H1 (cell line): ENCODE measurements around the gene RNF113B. TPM values are rescaled to one million over a fixed set of nuclear protein-coding genes. Genes with fewer than 3 reads are reported as not detected.

Experiments used
- CTCF ChIA-PET: fragments of 300-600 bp; sonication (Branson Sonifier 250); formaldehyde crosslinking; loops from one replicate; lab custom pipeline; 2021; ENCODE audit not compliant: partially characterized antibody; lab: Charles Lee
- POLR2A ChIA-PET: fragments of 300-600 bp; sonication (Branson Sonifier 250); formaldehyde crosslinking; loops from one replicate; lab custom pipeline; 2021; ENCODE audit warnings: inconsistent platforms; ENCODE audit not compliant: partially characterized antibody; lab: Charles Lee
- DNase-seq, 2 experiments: peaks; one replicate each; pipeline versions ENCODE4 v3.0.0 to v3.0.0-alpha.2; 2010 to 2022; ENCODE audit warnings: low spot score in 2 of 2, low read depth in 1 of 2, mixed read lengths in 1 of 2
- FAIRE-seq: peaks from 2 replicates; lab custom pipeline; 2011; peaks lifted over from hg19 to GRCh38; lab: Jason Lieb, UNC
- H2AFZ ChIP-seq: 2 replicates; pipeline ENCODE4 v1.8.1; 2012; ENCODE audit warnings: low read length, inconsistent platforms
- H2AK5ac ChIP-seq: 2 replicates; pipeline ENCODE4 v1.6.1; 2013; ENCODE audit warnings: low read depth, low read length
- H2BK120ac ChIP-seq: replicated peaks from 2 replicates; pipeline ENCODE3; 2013; ENCODE audit warnings: low read depth, low read length, inconsistent platforms
- H2BK12ac ChIP-seq: 2 replicates; pipeline ENCODE4 v1.6.1; 2013; ENCODE audit warnings: low read depth, low read length
- H2BK15ac ChIP-seq: 2 replicates; pipeline ENCODE4 v1.6.1; 2013; ENCODE audit warnings: low read length
- H2BK20ac ChIP-seq: 2 replicates; pipeline ENCODE4 v1.6.1; 2013; ENCODE audit warnings: low read length
- H2BK5ac ChIP-seq: 2 replicates; pipeline ENCODE4 v1.6.1; 2013; ENCODE audit warnings: low read depth, low read length
- H3K14ac ChIP-seq: 2 replicates; pipeline ENCODE4 v1.6.1; 2013; ENCODE audit warnings: inconsistent platforms; ENCODE audit not compliant: insufficient read length
- H3K18ac ChIP-seq: 2 replicates; pipeline ENCODE4 v1.6.1; 2013; ENCODE audit warnings: low read length; ENCODE audit errors: extremely low read depth
- H3K23ac ChIP-seq: 2 replicates; pipeline ENCODE4 v1.6.1; 2013; ENCODE audit warnings: inconsistent platforms; ENCODE audit not compliant: insufficient read length
- H3K23me2 ChIP-seq: 2 replicates; pipeline ENCODE4 v1.6.1; 2013; ENCODE audit warnings: low read depth, low read length
- H3K27ac ChIP-seq: 2 replicates; pipeline ENCODE4 v1.6.1; 2011; ENCODE audit warnings: low read depth, low read length, inconsistent platforms
- H3K27me3 ChIP-seq, 4 experiments: replicated peaks in 1 of 4; 1 replicate in 1 of 4; 2 replicates in 3 of 4; pipeline versions ENCODE4 v1.6.1 to v1.8.1; 2011 to 2013; ENCODE audit warnings: low read length in 3 of 4, mild to moderate bottlenecking in 3 of 4, inconsistent platforms in 2 of 4, mixed read lengths in 2 of 4, moderate library complexity in 1 of 4; ENCODE audit not compliant: control insufficient read depth in 3 of 4, insufficient read depth in 3 of 4; ENCODE audit errors: extremely low read depth in 1 of 4
- H3K36me3 ChIP-seq, 4 experiments: 2 replicates each; pipeline versions ENCODE4 v1.6.1 to v1.8.1; 2011 to 2013; ENCODE audit warnings: mild to moderate bottlenecking in 4 of 4, low read length in 3 of 4, moderate library complexity in 2 of 4, control low read depth in 1 of 4, inconsistent platforms in 1 of 4; ENCODE audit not compliant: insufficient read depth in 4 of 4, control insufficient read depth in 2 of 4
- H3K4ac ChIP-seq: replicated peaks from 2 replicates; pipeline ENCODE3; 2013; ENCODE audit warnings: low read length, low read depth, mixed read lengths, inconsistent platforms; ENCODE audit not compliant: insufficient read length
- H3K4me1 ChIP-seq, 4 experiments: replicated peaks in 1 of 4; 1 replicate in 1 of 4; 2 replicates in 3 of 4; pipeline versions ENCODE4 v1.6.1 to v1.8.1; 2011 to 2013; ENCODE audit warnings: low read length in 3 of 4, inconsistent platforms in 2 of 4, mixed read lengths in 1 of 4; ENCODE audit not compliant: insufficient read depth in 4 of 4, control insufficient read depth in 3 of 4
- H3K4me2 ChIP-seq, 2 experiments: 2 replicates each; pipeline versions ENCODE4 v1.6.1 to v1.8.1; 2011 to 2013; ENCODE audit warnings: low read depth in 2 of 2, low read length in 2 of 2, control low read depth in 1 of 2, inconsistent platforms in 1 of 2, mild to moderate bottlenecking in 1 of 2; ENCODE audit not compliant: insufficient read depth in 1 of 2
- H3K4me3 ChIP-seq, 4 experiments: fragments of 200-600, 300-600 bp in 1 of 4; sonication (generic), shearing (Covaris generic), sonication (Bioruptor Twin) in 1 of 4; 2 replicates each; pipeline versions ENCODE4 v1.5.1 to v1.8.1; 2011 to 2016; ENCODE audit warnings: low read length in 4 of 4, low read depth in 3 of 4, control low read depth in 2 of 4, inconsistent platforms in 2 of 4, mild to moderate bottlenecking in 2 of 4, mixed read lengths in 1 of 4, moderate library complexity in 1 of 4; ENCODE audit not compliant: insufficient read depth in 2 of 4; ENCODE audit errors: extremely low read depth in 1 of 4
- H3K56ac ChIP-seq: replicated peaks from 2 replicates; pipeline ENCODE3; 2013; ENCODE audit warnings: low read depth, mild to moderate bottlenecking, mixed read lengths, low read length, inconsistent platforms; ENCODE audit not compliant: insufficient read length
- H3K79me1 ChIP-seq: 2 replicates; pipeline ENCODE4 v1.6.1; 2013; ENCODE audit warnings: low read depth, low read length, control low read depth
- H3K79me2 ChIP-seq, 2 experiments: 2 replicates each; pipeline versions ENCODE4 v1.6.1 to v1.8.1; 2012 to 2013; ENCODE audit warnings: low read length in 2 of 2, mild to moderate bottlenecking in 2 of 2, inconsistent platforms in 1 of 2; ENCODE audit not compliant: insufficient read depth in 2 of 2, control insufficient read depth in 1 of 2
- H3K9ac ChIP-seq, 4 experiments: replicated peaks in 1 of 4; 1 replicate in 1 of 4; 2 replicates in 3 of 4; pipeline versions ENCODE4 v1.6.1 to v1.8.1; 2011 to 2013; ENCODE audit warnings: low read depth in 3 of 4, low read length in 3 of 4, control low read depth in 2 of 4, mild to moderate bottlenecking in 2 of 4, moderate library complexity in 2 of 4, inconsistent platforms in 1 of 4; ENCODE audit errors: extremely low read depth in 1 of 4
- H3K9me3 ChIP-seq, 2 experiments: 2 replicates each; pipeline versions ENCODE4 v1.6.1 to v1.8.1; 2012 to 2013; ENCODE audit warnings: mild to moderate bottlenecking in 2 of 2, moderate library complexity in 2 of 2, control low read depth in 1 of 2, inconsistent platforms in 1 of 2, low read depth in 1 of 2, low read length in 1 of 2, mixed read lengths in 1 of 2; ENCODE audit not compliant: insufficient read depth in 2 of 2
- H4K20me1 ChIP-seq, 2 experiments: replicated peaks in 1 of 2; 2 replicates each; pipeline versions ENCODE3 to v1.8.1; 2011 to 2013; ENCODE audit warnings: inconsistent platforms in 2 of 2, low read length in 2 of 2, mild to moderate bottlenecking in 1 of 2; ENCODE audit not compliant: insufficient read depth in 2 of 2, control insufficient read depth in 1 of 2
- H4K5ac ChIP-seq: 2 replicates; pipeline ENCODE4 v1.6.1; 2013; ENCODE audit warnings: low read length, low read depth, mixed read lengths, inconsistent platforms; ENCODE audit not compliant: insufficient read length
- H4K8ac ChIP-seq: 2 replicates; pipeline ENCODE4 v1.8.0; 2013; ENCODE audit warnings: mild to moderate bottlenecking, moderate library complexity, low read length, inconsistent platforms; ENCODE audit not compliant: insufficient read depth; ENCODE audit errors: extremely low read depth
- H4K91ac ChIP-seq: replicated peaks from 2 replicates; pipeline ENCODE3; 2013; ENCODE audit warnings: low read length, mixed read lengths, inconsistent platforms; ENCODE audit not compliant: insufficient read length
- BRCA1 ChIP-seq: IDR thresholded peaks from 2 replicates; pipeline ENCODE4 v1.6.1; 2012; ENCODE audit warnings: low read depth, low read length, improper control_type of control experiment
- E2F6 ChIP-seq: IDR thresholded peaks from 2 replicates; pipeline ENCODE4 v1.6.1; 2012; ENCODE audit warnings: inconsistent platforms
- EP300 ChIP-seq, 2 experiments: IDR thresholded peaks; 1 replicate in 1 of 2; 2 replicates in 1 of 2; pipeline ENCODE4 v1.6.1; 2011 to 2012; ENCODE audit warnings: low read depth in 2 of 2, low read length in 2 of 2, mild to moderate bottlenecking in 2 of 2, borderline replicate concordance in 1 of 2, inconsistent platforms in 1 of 2, moderate library complexity in 1 of 2
- KDM1A ChIP-seq: fragments of 200-600, 300-600 bp; sonication (generic); IDR thresholded peaks from 2 replicates; pipeline ENCODE4 v1.7.1; 2016; ENCODE audit warnings: mild to moderate bottlenecking, low read length, borderline replicate concordance
- MAFK ChIP-seq: IDR thresholded peaks from 2 replicates; pipeline ENCODE4 v1.6.1; 2012; ENCODE audit warnings: low read depth, mild to moderate bottlenecking, improper control_type of control experiment, low read length
- POLR2A ChIP-seq, 2 experiments: IDR thresholded peaks; 1 replicate in 1 of 2; 2 replicates in 1 of 2; pipeline ENCODE4 v1.6.1; 2011; ENCODE audit warnings: low read depth in 2 of 2, low read length in 2 of 2, mild to moderate bottlenecking in 2 of 2; ENCODE audit errors: control extremely low read depth in 1 of 2
- POLR2AphosphoS5 ChIP-seq: IDR thresholded peaks from 2 replicates; pipeline ENCODE4 v1.6.1; 2011; ENCODE audit warnings: low read depth, low read length
- RAD21 ChIP-seq, 2 experiments: IDR thresholded peaks in 1 of 2; conservative IDR thresholded peaks in 1 of 2; 2 replicates each; pipeline ENCODE4 v1.6.1; 2011; ENCODE audit warnings: low read depth in 2 of 2, low read length in 2 of 2, improper control_type of control experiment in 1 of 2, inconsistent platforms in 1 of 2, mild to moderate bottlenecking in 1 of 2, moderate library complexity in 1 of 2
- RFX5 ChIP-seq: IDR thresholded peaks from 2 replicates; pipeline ENCODE4 v1.6.1; 2011; ENCODE audit warnings: low read depth, low read length, improper control_type of control experiment, borderline replicate concordance
- SP1 ChIP-seq: IDR thresholded peaks from 2 replicates; pipeline ENCODE4 v1.6.1; 2011; ENCODE audit warnings: low read depth, low read length
- SP4 ChIP-seq: IDR thresholded peaks from 2 replicates; pipeline ENCODE4 v1.6.1; 2012; ENCODE audit warnings: low read length, inconsistent platforms
- SUZ12 ChIP-seq: fragments of 200-600 bp; sonication (generic); IDR thresholded peaks from 2 replicates; pipeline ENCODE4 v1.6.1; 2012; ENCODE audit warnings: mild to moderate bottlenecking, inconsistent platforms, low read length, moderate library complexity, mixed read lengths
- TEAD4 ChIP-seq: IDR thresholded peaks from 2 replicates; pipeline ENCODE4 v1.6.1; 2012; ENCODE audit warnings: low read depth, low read length, inconsistent platforms, mixed read lengths
- WGBS, 2 experiments: shearing (Covaris generic) in 1 of 2; methylation state at CpG; one replicate each; pipeline versions ENCODE4 v1.1.6 to v1.1.7; 2013 to 2015; ENCODE audit warnings: low lambda C conversion rate in 2 of 2, mixed read lengths in 2 of 2, inconsistent platforms in 1 of 2, low coverage in 1 of 2, missing lambda C conversion rate in 1 of 2; ENCODE audit not compliant: insufficient replicate concordance in 2 of 2, insufficient coverage in 1 of 2, insufficient read length in 1 of 2; ENCODE audit errors: extremely low coverage in 1 of 2, missing lambda C conversion rate in 1 of 2; 5-methylcytosine and 5-hydroxymethylcytosine counted together
- polyA plus RNA-seq, 7 experiments: library from polyadenylated mRNA; depleted of rRNA in 3 of 7; stranded (reverse) in 5 of 7; unstranded in 2 of 7; fragments of >200 nt in 5 of 7; fragments of 200-250 nt in 2 of 7; gene quantifications; 1 replicate in 5 of 7; 2 replicates in 1 of 7; 4 replicates in 1 of 7; pipeline versions ENCODE4 v1.2.1 to v1.2.3, GENCODE V29; 2011 to 2013; ENCODE audit warnings: missing spikeins in 2 of 7, mixed read lengths in 2 of 7
- total RNA-seq: library from RNA; stranded (reverse); fragmentation: NEBNext Ultra II Directional; extraction: Animal tissue kit (Norgen Biotek cat#: 25700); gene quantifications from 2 replicates; pipeline ENCODE4 v1.2.1, GENCODE V29; 2021

Gene RNF113B
- total and polyA plus RNA-seq, 2 of the 8 experiments (the other 6 are each of a cell fraction or from before 2014, with no cell fraction given): not detected

DNA sequence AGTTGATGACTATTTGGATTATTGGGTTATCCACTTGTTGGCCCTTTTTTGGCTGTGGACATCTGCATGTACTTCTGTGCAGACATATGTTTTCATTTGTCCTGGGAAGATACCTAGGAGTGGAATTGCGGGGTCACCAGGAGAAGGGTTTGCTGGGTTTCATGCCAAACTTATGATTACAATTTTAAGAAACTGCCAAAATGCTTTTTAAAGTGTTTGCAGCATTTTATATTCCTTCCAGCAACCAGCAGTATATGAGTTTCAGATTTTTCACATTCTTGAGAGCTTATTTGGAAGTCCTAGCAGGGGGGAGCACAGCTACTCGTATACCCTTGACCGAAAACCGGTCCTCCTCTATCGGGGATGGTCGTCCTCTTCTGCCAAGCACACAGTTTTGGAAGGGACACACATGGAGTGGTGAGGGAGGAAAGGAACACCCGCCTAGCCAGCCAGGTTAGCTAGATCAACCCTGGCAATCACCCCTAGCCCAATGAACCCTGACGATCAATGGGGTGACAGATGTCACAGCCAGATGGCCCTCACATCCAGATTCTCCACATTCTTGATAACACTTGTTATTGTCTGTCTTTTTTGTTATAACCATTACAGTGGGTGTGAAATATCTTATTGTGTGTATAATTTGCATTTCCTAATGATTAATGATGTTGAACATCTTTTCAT lies 26.7 kb upstream of the RNF113B start:
- Histone ChIP-seq H3K18ac (no peak overlapping the region), H3K27me3 (no peaks in the 10 kb centered on the region), H3K9ac (no peak overlapping the region), H4K20me1 (no peaks in the 10 kb centered on the region), H2BK12ac (no peak overlapping the region), H2BK120ac (no peak overlapping the region), H2AFZ (no peak overlapping the region), H3K23me2 (peaks cover 2% of the 10 kb centered on the region; the same call in 1 of the 2 replicates), H3K4me1 (peaks cover 2 to 27% (median 10%) of the 10 kb centered on the region in 4 experiments), H3K56ac (no peak overlapping the region), H4K8ac (no peak overlapping the region), H3K4me2 (no peak overlapping the region), H3K9me3 (0 out of 4 replicates have a peak, but pooled peaks cover 2 to 3% of the 10 kb centered on the region in 2 experiments), H3K14ac (no peak overlapping the region), H3K27ac (no peak overlapping the region), H4K91ac (no peak overlapping the region), H4K5ac (no peak overlapping the region), H3K23ac (no peak overlapping the region), H3K4me3 (no peak overlapping the region), H2AK5ac (no peak overlapping the region), H2BK15ac (no peak overlapping the region), H3K4ac (no peak overlapping the region), H3K36me3 (peaks cover 0 to 3% (median 0%) of the 10 kb centered on the region in 4 experiments; a peak in 2 of 8 replicates), H3K79me1 (peaks cover 10% of the 10 kb centered on the region), H3K79me2 (peaks cover 0 to 86% of the 10 kb centered on the region in 2 experiments; a peak in 3 of 4 replicates), H2BK5ac (no peak overlapping the region), H2BK20ac (no peak overlapping the region)
- 95% methylated on average over 8 of the region's 8 CpGs; no CpG with 5 or more reads in 1 of the 2 experiments for WGBS, 2 experiments
- DNase-seq: no peak
- CTCF ChIA-PET: interaction anchor here (1.3 kb wide), 1 partner anchor 9 kb away, joined by 4 read pairs; no protein-coding TSS in a partner anchor
- POLR2A ChIA-PET: no interaction called here
- no peak for FAIRE-seq
- no peak for TF ChIP-seq SP4
- TF ChIP-seq RFX5: no peak
- no peak for TF ChIP-seq BRCA1
- no peak for TF ChIP-seq EP300 (IDR thresholded peaks at IDR 0.05; ENCODE audit: borderline replicate concordance in 1 of 2, low read depth in 2 of 2, low read length in 2 of 2)
- TF ChIP-seq KDM1A: no peak
- TF ChIP-seq POLR2A (IDR thresholded peaks at IDR 0.05; ENCODE audit: control extremely low read depth in 1 of 2, low read depth in 2 of 2, low read length in 2 of 2): no peak
- TF ChIP-seq SUZ12: no peak
- no peak for TF ChIP-seq TEAD4
- no peak for TF ChIP-seq RAD21 (IDR thresholded peaks at IDR 0.05 in 1 of 2, conservative IDR thresholded peaks at IDR 0.05 in 1 of 2; ENCODE audit: low read depth in 2 of 2, low read length in 2 of 2)
- TF ChIP-seq SP1: no peak
- no peak for TF ChIP-seq E2F6
- TF ChIP-seq MAFK: no peak
- TF ChIP-seq POLR2AphosphoS5: no peak
